Activated naive CD8-positive, alpha-beta T cell (primary cell): Measurements from ENCODE around the gene GAREM2.
"Not testable (repeated sequence)": the region's sequence is repeated elsewhere in the genome, so short reads cannot be mapped to it uniquely, and the experiment has no call there.

Source experiments
- H3K27ac Mint-ChIP-seq: one replicate; pipeline ENCODE4 v1.8.0; 2021; ENCODE audit warnings: mixed read lengths
- H3K27me3 Mint-ChIP-seq: one replicate; pipeline ENCODE4 v1.8.0; 2021; ENCODE audit warnings: mixed read lengths
- H3K36me3 Mint-ChIP-seq: one replicate; pipeline ENCODE4 v1.8.0; 2021; ENCODE audit warnings: mixed read lengths
- H3K4me1 Mint-ChIP-seq: one replicate; pipeline ENCODE4 v1.8.0; 2021; ENCODE audit warnings: low read depth, mixed read lengths
- H3K4me3 Mint-ChIP-seq: one replicate; pipeline ENCODE4 v1.8.0; 2021; ENCODE audit warnings: mild to moderate bottlenecking, mixed read lengths
- H3K9me3 Mint-ChIP-seq: one replicate; pipeline ENCODE4 v1.8.0; 2021; ENCODE audit warnings: low read depth, mixed read lengths

GAREM2 gene

DNA sequence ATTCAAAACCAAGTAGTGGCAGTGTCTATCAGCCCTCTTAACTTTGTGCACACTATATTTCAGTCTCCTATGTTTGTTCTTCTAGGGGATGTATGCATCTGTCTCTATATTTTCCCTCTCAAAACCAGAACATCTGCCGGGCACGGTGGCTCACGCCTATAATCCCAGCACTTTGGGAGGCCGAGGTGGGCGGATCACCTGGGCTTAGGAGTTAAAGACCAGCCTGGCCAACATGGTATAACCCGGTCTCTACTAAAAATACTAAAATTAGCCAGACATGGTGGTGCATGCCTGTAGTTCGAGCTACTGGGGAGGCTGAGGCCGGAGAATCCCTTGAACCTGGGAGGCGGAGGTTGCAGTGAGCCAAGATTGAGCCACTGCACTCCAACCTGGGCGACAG is 9.9 kb upstream of the GAREM2 start:
- H3K4me3 Mint-ChIP-seq, result no peak overlapping the region
- H3K4me1 Mint-ChIP-seq, result no peaks in the 10 kb centered on the region
- no peak overlapping the region for H3K27ac Mint-ChIP-seq
- no peaks in the 10 kb centered on the region for H3K36me3 Mint-ChIP-seq
- H3K27me3 Mint-ChIP-seq, result peaks cover 1% of the 10 kb centered on the region
- H3K9me3 Mint-ChIP-seq, result no peaks in the 10 kb centered on the region

DNA sequence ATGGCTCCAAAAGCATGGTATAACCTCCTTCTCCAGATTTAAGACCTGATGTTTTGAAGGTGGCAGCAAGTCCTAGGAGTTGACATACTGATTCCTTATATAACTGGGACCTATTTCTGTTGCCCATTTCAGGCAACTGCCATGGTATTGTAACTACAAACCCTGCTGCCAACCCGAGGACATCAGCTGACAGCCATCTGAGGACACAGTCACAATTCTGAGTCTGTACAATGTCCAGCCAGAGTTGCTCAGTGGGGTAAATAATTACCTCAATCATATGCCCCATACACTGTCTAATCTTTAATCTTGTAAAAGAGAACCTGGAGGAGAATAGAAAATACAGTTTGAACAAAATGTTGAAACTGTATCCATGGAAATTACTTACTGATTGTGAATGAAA is 8.7 kb upstream of the GAREM2 start:
- Mint-ChIP-seq H3K4me3 (no peak overlapping the region), H3K36me3 (no peaks in the 10 kb centered on the region), H3K27ac (no peak overlapping the region), H3K27me3 (peaks cover 1% of the 10 kb centered on the region), H3K4me1 (no peaks in the 10 kb centered on the region), H3K9me3 (no peaks in the 10 kb centered on the region)

- H3K4me1 Mint-ChIP-seq, result no peaks in the 10 kb centered on the region
- peaks cover 3% of the 10 kb centered on the region for H3K27me3 Mint-ChIP-seq
- no peaks in the 10 kb centered on the region for H3K9me3 Mint-ChIP-seq
- no peaks in the 10 kb centered on the region for H3K36me3 Mint-ChIP-seq
- no peak overlapping the region for H3K4me3 Mint-ChIP-seq
- H3K27ac Mint-ChIP-seq, result no peak overlapping the region
Observed at GRCh38 chr2:26164641-26165211, 8.2 kb upstream of the GAREM2 start.

- Mint-ChIP-seq H3K27ac (no peak overlapping the region), H3K27me3 (peaks cover 4% of the 10 kb centered on the region), H3K36me3 (no peaks in the 10 kb centered on the region), H3K4me1 (no peaks in the 10 kb centered on the region), H3K4me3 (no peak overlapping the region), H3K9me3 (no peaks in the 10 kb centered on the region)
Observed at GRCh38 chr2:26165403-26165802, 7.5 kb upstream of the GAREM2 start.

DNA sequence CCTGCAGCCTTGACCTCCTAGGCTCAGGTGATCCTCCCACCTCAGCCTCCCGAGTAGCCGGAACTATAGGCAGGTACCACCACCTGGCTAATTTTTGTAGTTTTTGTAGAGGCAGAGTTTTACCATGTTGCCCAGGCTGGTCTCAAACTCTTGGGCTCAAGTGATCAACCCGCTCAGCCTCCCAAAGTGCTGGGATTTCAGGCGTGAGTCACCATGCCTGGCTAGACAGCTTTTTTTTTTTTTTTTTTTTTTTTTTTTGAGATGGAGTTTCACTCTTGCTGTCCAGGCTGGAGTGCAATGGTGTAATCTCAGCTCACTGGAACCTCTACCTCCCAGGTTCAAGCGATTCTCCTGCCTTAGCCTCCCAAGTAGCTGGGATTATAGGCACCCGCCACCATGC is 6.3 kb upstream of the GAREM2 start:
- H3K27ac Mint-ChIP-seq, H3K9me3 Mint-ChIP-seq, H3K4me3 Mint-ChIP-seq, H3K4me1 Mint-ChIP-seq, H3K27me3 Mint-ChIP-seq, H3K36me3 Mint-ChIP-seq: not testable (repeated sequence)

DNA sequence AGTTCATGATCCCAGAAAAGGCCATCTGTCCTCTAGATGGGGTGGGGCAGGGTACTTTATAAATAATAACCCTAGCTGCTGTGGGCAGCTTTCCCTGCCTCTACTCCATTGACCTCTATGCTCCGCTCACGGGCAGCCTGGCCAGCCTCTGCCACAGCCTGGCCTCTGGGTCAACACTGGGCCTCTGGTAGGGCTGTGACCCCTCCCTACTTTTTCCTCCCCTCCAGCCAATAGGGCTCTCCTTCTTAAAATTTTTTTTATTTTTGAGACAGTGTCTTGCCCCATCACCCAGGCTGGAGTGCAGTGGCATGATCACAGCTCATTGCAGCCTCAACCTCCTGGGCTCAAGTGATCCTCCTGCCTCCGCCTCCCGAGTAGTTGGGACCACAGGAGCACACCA is 4.1 kb upstream of the GAREM2 start:
- peaks cover 8% of the 10 kb centered on the region for H3K4me1 Mint-ChIP-seq
- H3K36me3 Mint-ChIP-seq, result no peaks in the 10 kb centered on the region
- H3K9me3 Mint-ChIP-seq, result no peaks in the 10 kb centered on the region

GRCh38 chr2:26169226-26169625 is 3.7 kb upstream of the GAREM2 start:
- Mint-ChIP-seq H3K9me3 (no peaks in the 10 kb centered on the region), H3K36me3 (peaks cover under 1% of the 10 kb centered on the region), H3K4me1 (peaks cover 9% of the 10 kb centered on the region), H3K4me3 (no peak overlapping the region), H3K27me3 (peaks cover 14% of the 10 kb centered on the region), H3K27ac (no peak overlapping the region)

More for the DNA sequence above, 4.1 kb upstream of the GAREM2 start:
- Mint-ChIP-seq H3K4me3 (no peak overlapping the region), H3K27me3 (peaks cover 13% of the 10 kb centered on the region), H3K27ac (no peak overlapping the region)

DNA sequence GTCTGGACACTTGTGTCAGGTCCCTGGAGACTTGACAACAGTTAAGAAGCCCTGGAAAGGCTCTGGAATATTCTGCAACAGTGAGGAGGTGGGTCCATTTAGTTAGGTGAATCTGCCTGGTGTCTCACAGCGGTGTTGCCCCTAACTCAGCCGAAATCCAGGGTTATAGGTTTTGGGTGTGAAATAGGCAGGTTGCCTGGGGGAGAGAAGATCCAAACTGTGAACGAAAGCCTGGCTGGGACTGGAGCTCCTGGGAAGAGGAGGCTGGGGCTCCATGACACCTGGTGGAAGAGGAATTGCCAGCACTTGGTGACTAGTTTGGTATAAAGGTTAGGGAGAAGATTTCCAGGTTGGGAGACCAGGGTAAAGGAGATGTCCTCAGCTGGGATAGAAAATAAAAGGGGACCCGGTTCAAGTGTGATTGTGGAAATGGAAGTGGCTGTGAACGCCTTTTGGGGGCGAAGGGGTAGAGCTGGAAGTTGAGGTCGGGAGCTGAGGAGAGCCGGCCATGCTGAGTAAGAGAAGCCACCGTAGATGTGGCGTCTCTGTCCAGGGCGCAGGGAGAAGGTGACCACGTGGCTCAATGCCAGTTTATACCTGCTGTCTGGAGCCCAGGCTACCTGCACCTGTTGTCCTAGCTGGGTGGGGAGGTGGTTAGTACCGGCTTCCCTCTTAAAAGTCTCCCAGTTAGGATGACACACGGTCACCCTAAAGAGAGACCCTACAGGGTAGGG is 3.0 kb upstream of the GAREM2 start:
- peaks cover 5% of the 10 kb centered on the region for H3K36me3 Mint-ChIP-seq
- peaks cover 14% of the 10 kb centered on the region for H3K4me1 Mint-ChIP-seq
- no peak overlapping the region for H3K4me3 Mint-ChIP-seq
- peaks cover 19% of the 10 kb centered on the region for H3K27me3 Mint-ChIP-seq
- H3K27ac Mint-ChIP-seq, result no peak overlapping the region
- H3K9me3 Mint-ChIP-seq, result no peaks in the 10 kb centered on the region

DNA sequence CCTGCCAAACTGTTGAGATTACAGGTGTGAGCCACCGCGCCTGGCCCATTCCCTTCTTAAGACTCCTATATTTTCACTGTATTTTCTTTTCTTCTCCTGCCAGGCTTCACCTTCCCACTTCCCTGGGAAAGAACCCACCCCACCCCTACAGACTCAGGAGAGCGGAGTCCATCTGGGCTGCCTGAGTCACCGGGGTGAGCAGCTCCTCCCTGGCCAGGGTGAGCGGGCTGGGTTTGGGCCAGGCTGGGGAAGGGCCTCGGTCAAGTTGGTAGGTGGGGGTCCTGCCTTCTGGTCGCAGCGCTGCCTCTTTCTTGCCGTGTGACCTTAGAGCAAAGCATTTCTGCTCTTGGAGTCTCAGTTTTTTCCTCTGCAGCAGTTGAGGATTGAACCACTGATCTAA is 2.1 kb upstream of the GAREM2 start:
- no peaks in the 10 kb centered on the region for H3K9me3 Mint-ChIP-seq
- no peak overlapping the region for H3K27ac Mint-ChIP-seq
- H3K36me3 Mint-ChIP-seq, result peaks cover 5% of the 10 kb centered on the region
- H3K4me1 Mint-ChIP-seq, result peaks cover 14% of the 10 kb centered on the region
- no peak overlapping the region for H3K4me3 Mint-ChIP-seq
- H3K27me3 Mint-ChIP-seq, result peaks cover 19% of the 10 kb centered on the region

- H3K9me3 Mint-ChIP-seq, result no peaks in the 10 kb centered on the region
- H3K27me3 Mint-ChIP-seq, result peaks cover 21% of the 10 kb centered on the region
- H3K4me1 Mint-ChIP-seq, result peaks cover 14% of the 10 kb centered on the region
- H3K4me3 Mint-ChIP-seq, result peak overlapping the region; percentile 84
- H3K27ac Mint-ChIP-seq, result no peak overlapping the region
- H3K36me3 Mint-ChIP-seq, result peaks cover 5% of the 10 kb centered on the region
Observed at GRCh38 chr2:26172189-26172870, 558 bp upstream of the GAREM2 start.

DNA sequence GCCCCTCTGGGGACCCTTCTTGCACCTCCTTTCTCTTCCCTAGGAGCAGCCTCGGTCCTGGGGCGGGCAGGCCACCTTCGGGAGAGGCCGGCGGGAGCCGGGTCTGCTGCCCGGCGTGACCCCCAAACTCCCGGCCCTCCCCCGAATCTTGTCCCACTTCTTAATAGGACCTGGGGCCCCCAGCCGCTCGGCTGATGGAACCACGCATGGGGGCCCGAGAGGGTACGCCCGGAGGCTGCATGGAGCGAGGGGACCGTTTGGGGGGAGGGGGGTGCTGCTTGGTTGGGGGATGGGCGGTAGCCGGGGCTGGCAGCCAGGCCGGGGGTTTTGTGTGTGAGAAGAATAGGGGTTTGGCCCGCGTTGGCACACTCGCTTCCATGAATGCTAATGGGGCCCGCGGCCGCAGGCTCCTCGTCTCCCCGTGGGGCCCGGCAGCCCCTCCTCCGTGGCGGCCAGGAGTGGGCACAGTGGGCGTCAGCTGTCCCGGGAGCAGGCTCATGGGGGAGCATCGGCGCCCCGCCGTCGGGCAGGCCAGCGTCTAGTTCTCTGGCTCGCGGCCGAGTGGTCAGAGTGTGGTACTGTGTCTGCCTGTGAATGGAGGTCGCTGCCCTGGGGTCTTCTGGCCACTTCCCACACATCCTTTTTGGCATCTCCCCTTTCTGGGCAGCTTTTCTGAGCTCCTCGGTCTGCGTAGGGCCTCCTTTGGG is 1.0 kb downstream of the GAREM2 start:
- Mint-ChIP-seq H3K4me1 (peaks cover 14% of the 10 kb centered on the region), H3K27me3 (peaks cover 22% of the 10 kb centered on the region), H3K27ac (peak overlapping the region; percentile 34), H3K4me3 (peak overlapping the region; percentile 78), H3K36me3 (peaks cover 5% of the 10 kb centered on the region), H3K9me3 (no peaks in the 10 kb centered on the region)

- no peak overlapping the region for H3K27ac Mint-ChIP-seq
- H3K36me3 Mint-ChIP-seq, result peaks cover 5% of the 10 kb centered on the region
- peaks cover 23% of the 10 kb centered on the region for H3K27me3 Mint-ChIP-seq
- H3K9me3 Mint-ChIP-seq, result no peaks in the 10 kb centered on the region
- peaks cover 18% of the 10 kb centered on the region for H3K4me1 Mint-ChIP-seq
- peak overlapping the region; percentile 78 for H3K4me3 Mint-ChIP-seq
Observed at GRCh38 chr2:26174691-26175465, 2.0 kb downstream of the GAREM2 start.

GRCh38 chr2:26175466-26176278 is 2.8 kb downstream of the GAREM2 start:
- no peak overlapping the region for H3K27ac Mint-ChIP-seq
- peaks cover 28% of the 10 kb centered on the region for H3K27me3 Mint-ChIP-seq
- H3K4me3 Mint-ChIP-seq, result no peak overlapping the region
- peaks cover 21% of the 10 kb centered on the region for H3K4me1 Mint-ChIP-seq
- H3K9me3 Mint-ChIP-seq, result no peaks in the 10 kb centered on the region
- H3K36me3 Mint-ChIP-seq, result peaks cover 7% of the 10 kb centered on the region

- Mint-ChIP-seq H3K9me3 (no peaks in the 10 kb centered on the region), H3K27me3 (peaks cover 32% of the 10 kb centered on the region), H3K4me3 (no peak overlapping the region), H3K27ac (no peak overlapping the region), H3K36me3 (peaks cover 7% of the 10 kb centered on the region), H3K4me1 (peaks cover 21% of the 10 kb centered on the region)
Observed at GRCh38 chr2:26176279-26176615, 3.4 kb downstream of the GAREM2 start.
